Bone marrow (tissue), 2 donors: ENCODE results near the gene COL23A1.

Source experiments
- DNase-seq, 2 donors: peaks; one replicate each; lab custom pipeline; 2025; lab: John Stamatoyannopoulos, UW

The COL23A1 gene

DNA sequence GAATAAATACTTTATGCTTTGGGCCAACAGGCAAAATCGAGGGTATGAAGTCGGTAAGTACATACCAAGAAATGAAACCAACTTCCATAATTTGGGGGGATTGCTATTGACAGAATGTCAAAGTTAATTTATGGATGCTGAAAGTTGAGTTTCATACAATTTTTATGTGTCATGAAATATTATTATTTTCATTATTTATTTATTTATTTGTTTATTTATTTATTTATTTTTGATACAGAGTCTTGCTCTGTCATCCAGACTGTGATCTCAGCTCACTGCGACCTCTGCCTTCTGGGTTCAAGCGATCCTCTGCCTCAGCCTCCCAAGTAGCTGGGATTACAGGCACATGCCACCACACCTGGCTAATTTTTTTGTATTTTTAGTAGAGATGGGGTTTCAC, 398.5 kb downstream of the COL23A1 start:
- no peak for DNase-seq

DNA sequence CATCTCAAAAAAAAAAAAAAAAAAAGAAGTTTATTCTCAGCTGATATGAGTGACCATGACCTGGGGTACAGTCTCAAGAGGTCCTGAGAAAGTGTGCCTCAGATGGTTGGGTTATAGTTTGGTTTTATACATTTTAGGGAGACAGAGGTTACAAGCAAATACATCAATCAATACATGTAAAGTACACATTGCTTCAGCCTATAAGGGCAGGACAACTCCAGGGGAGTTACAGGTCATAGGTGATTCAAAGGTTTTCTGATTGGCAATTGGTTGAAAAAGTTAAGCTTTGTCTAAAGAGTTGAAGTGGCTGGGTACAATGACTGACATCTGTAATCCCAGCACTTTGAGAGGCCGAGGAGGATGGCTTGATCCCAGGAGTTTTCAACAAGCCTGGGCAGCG, 400.8 kb downstream of the COL23A1 start:
- DNase-seq: no peak
